ENCODE measurements around the gene TIAM1. TPM values are rescaled to one million over a fixed set of nuclear protein-coding genes. Genes with fewer than 3 reads are reported as not detected.

Gene TIAM1
- total RNA-seq, 4 donors from 2014 or later: 5.4 to 10.6 (median 6.0) TPM

GRCh38 chr21:31358158-31358557, 14.1 kb upstream of the TIAM1 start:
- Histone ChIP-seq H3K36me3 (no peaks in the 10 kb centered on the region), H3K27me3 (peaks cover 0 to 4% (median 0%) of the 10 kb centered on the region in 4 donors), H3K9me3 (peaks cover 0 to 15% (median 0%) of the 10 kb centered on the region in 4 donors), H3K27ac (replicated peaks in 1 of 4) (no peak overlapping the region), H3K4me3 (no peak overlapping the region), H3K4me1 (no peaks in the 10 kb centered on the region)
- DNase-seq (ENCODE audit: extremely low spot score): no peak
- 94% methylated on average over 8 of the region's 8 CpGs for WGBS
- intact Hi-C loops (cut with DNase I): no loop called here
- TF ChIP-seq, protein P1, sequence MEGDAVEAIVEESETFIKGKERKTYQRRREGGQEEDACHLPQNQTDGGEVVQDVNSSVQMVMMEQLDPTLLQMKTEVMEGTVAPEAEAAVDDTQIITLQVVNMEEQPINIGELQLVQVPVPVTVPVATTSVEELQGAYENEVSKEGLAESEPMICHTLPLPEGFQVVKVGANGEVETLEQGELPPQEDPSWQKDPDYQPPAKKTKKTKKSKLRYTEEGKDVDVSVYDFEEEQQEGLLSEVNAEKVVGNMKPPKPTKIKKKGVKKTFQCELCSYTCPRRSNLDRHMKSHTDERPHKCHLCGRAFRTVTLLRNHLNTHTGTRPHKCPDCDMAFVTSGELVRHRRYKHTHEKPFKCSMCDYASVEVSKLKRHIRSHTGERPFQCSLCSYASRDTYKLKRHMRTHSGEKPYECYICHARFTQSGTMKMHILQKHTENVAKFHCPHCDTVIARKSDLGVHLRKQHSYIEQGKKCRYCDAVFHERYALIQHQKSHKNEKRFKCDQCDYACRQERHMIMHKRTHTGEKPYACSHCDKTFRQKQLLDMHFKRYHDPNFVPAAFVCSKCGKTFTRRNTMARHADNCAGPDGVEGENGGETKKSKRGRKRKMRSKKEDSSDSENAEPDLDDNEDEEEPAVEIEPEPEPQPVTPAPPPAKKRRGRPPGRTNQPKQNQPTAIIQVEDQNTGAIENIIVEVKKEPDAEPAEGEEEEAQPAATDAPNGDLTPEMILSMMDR (IDR thresholded peaks at IDR 0.05): no peak
- TF ChIP-seq POLR2AphosphoS5 (IDR thresholded peaks at IDR 0.05) (no peak), POLR2A (IDR thresholded peaks at IDR 0.05; ENCODE audit: low read depth) (no peak), EP300 (IDR thresholded peaks at IDR 0.05) (no peak)

GRCh38 chr21:31356440-31356839, 12.4 kb upstream of the TIAM1 start:
- Histone ChIP-seq H3K27ac (replicated peaks in 1 of 4) (no peak overlapping the region), H3K4me3 (no peak overlapping the region), H3K4me1 (no peaks in the 10 kb centered on the region), H3K36me3 (no peaks in the 10 kb centered on the region), H3K27me3 (peaks cover 0 to 4% (median 0%) of the 10 kb centered on the region in 4 donors), H3K9me3 (peaks cover 0 to 15% (median 0%) of the 10 kb centered on the region in 4 donors)
- WGBS: 95% methylated on average over 4 of the region's 4 CpGs
- intact Hi-C loops (cut with DNase I): no loop called here
- TF ChIP-seq EP300 (IDR thresholded peaks at IDR 0.05): no peak
- TF ChIP-seq POLR2A (IDR thresholded peaks at IDR 0.05; ENCODE audit: low read depth): no peak
- TF ChIP-seq, protein P1 (IDR thresholded peaks at IDR 0.05): no peak
- TF ChIP-seq POLR2AphosphoS5 (IDR thresholded peaks at IDR 0.05): no peak
- no peak for DNase-seq (ENCODE audit: extremely low spot score)

DNA sequence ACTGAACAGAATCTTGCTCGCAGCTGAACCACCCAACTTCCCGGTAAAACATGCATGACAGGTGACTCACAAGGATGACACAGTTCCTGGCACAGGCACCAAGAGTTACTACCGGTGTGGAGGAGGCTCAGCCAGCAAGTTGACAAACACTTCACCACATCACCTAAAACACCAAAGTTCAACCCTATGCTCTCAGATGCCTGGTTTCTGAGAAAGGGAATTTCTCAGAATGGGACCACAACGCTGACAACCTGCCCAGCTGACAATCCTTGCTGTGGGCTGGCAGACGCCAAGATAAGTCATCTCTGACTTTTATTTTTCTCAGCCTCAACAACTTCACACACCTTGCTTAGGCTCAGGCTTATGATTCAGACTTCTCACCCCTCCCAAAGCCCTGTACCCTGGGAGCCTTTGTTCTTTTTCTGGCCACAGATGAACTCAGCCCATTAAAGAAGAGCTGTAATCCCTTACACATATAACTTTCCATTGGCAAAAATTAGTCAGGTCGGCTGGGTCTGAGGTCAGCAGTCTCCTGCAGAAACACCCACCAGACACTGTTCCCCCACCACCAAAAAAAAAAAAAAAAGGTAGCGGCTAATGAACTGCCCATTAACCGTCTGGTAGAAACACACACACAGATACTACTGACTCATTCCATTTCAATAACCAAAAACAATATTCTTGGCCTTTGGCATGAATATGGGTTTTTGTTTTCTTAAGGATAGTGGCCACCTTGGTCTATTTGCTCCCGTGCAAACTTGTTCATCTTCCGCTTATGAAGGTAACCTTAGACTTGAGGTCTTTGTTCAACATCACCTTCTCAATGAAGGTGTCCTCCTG, 10.8 kb upstream of the TIAM1 start:
- no peak for DNase-seq (ENCODE audit: extremely low spot score)
- Histone ChIP-seq H3K4me3 (no peak overlapping the region), H3K9me3 (peaks cover 0 to 6% (median 0%) of the 10 kb centered on the region in 4 donors), H3K4me1 (no peaks in the 10 kb centered on the region), H3K27me3 (peaks cover 0 to 4% (median 0%) of the 10 kb centered on the region in 4 donors), H3K36me3 (no peaks in the 10 kb centered on the region), H3K27ac (replicated peaks in 1 of 4) (no peak overlapping the region)
- 60% methylated on average over 10 of the region's 10 CpGs for WGBS
- TF ChIP-seq, protein P1 (IDR thresholded peaks at IDR 0.05): no peak
- no peak for TF ChIP-seq EP300 (IDR thresholded peaks at IDR 0.05)
- no peak for TF ChIP-seq POLR2A (IDR thresholded peaks at IDR 0.05; ENCODE audit: low read depth)
- TF ChIP-seq POLR2AphosphoS5 (IDR thresholded peaks at IDR 0.05): no peak
- intact Hi-C loops (cut with DNase I): no loop called here

DNA sequence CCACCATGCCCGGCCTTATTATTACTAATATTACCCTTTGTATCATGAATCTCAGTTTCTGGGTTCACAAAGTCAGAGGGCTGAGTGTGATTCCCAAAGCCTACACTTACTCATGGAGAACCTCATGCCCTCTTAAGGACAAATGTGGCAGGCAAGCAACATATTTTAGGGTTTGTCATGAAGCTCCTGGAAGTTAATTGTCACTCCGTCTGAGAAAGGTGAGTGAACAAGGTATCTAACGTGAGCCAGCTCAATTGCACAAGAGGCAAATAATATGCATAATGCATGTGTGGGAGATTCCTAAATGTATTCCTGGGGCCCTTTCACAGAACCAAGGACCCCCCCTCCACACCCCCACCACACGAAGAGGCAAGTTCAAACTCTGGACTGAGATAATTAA, 10.1 kb upstream of the TIAM1 start:
- TF ChIP-seq POLR2A (IDR thresholded peaks at IDR 0.05; ENCODE audit: low read depth): no peak
- TF ChIP-seq, protein P1 (IDR thresholded peaks at IDR 0.05): no peak
- TF ChIP-seq EP300 (IDR thresholded peaks at IDR 0.05): no peak
- no peak for TF ChIP-seq POLR2AphosphoS5 (IDR thresholded peaks at IDR 0.05)
- Histone ChIP-seq H3K9me3 (no peaks in the 10 kb centered on the region), H3K4me3 (no peak overlapping the region), H3K4me1 (no peaks in the 10 kb centered on the region), H3K27ac (replicated peaks in 1 of 4) (no peak overlapping the region), H3K36me3 (no peaks in the 10 kb centered on the region), H3K27me3 (peaks cover 0 to 4% (median 0%) of the 10 kb centered on the region in 4 donors)
- DNase-seq (ENCODE audit: extremely low spot score): no peak
- WGBS: 85% methylated on average over 4 of the region's 4 CpGs
- intact Hi-C loops (cut with DNase I): no loop called here

Measured in esophagus muscularis mucosa (tissue), 4 donors.